HG03045 (cell line): Measurements from ENCODE around the gene ERMP1.
"Not testable (repeated sequence)": the region's sequence is repeated elsewhere in the genome, so short reads cannot be mapped to it uniquely, and the experiment has no call there.

ENCODE experiments used
- ATAC-seq: cut with Tn5 transposase; IDR thresholded peaks from one replicate; pipeline ENCODE4 v1.9.1; 2021; ENCODE audit warnings: mild to moderate bottlenecking, moderate library complexity; ENCODE audit not compliant: unreplicated experiment

The ERMP1 gene, protein sequence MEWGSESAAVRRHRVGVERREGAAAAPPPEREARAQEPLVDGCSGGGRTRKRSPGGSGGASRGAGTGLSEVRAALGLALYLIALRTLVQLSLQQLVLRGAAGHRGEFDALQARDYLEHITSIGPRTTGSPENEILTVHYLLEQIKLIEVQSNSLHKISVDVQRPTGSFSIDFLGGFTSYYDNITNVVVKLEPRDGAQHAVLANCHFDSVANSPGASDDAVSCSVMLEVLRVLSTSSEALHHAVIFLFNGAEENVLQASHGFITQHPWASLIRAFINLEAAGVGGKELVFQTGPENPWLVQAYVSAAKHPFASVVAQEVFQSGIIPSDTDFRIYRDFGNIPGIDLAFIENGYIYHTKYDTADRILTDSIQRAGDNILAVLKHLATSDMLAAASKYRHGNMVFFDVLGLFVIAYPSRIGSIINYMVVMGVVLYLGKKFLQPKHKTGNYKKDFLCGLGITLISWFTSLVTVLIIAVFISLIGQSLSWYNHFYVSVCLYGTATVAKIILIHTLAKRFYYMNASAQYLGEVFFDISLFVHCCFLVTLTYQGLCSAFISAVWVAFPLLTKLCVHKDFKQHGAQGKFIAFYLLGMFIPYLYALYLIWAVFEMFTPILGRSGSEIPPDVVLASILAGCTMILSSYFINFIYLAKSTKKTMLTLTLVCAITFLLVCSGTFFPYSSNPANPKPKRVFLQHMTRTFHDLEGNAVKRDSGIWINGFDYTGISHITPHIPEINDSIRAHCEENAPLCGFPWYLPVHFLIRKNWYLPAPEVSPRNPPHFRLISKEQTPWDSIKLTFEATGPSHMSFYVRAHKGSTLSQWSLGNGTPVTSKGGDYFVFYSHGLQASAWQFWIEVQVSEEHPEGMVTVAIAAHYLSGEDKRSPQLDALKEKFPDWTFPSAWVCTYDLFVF

DNA sequence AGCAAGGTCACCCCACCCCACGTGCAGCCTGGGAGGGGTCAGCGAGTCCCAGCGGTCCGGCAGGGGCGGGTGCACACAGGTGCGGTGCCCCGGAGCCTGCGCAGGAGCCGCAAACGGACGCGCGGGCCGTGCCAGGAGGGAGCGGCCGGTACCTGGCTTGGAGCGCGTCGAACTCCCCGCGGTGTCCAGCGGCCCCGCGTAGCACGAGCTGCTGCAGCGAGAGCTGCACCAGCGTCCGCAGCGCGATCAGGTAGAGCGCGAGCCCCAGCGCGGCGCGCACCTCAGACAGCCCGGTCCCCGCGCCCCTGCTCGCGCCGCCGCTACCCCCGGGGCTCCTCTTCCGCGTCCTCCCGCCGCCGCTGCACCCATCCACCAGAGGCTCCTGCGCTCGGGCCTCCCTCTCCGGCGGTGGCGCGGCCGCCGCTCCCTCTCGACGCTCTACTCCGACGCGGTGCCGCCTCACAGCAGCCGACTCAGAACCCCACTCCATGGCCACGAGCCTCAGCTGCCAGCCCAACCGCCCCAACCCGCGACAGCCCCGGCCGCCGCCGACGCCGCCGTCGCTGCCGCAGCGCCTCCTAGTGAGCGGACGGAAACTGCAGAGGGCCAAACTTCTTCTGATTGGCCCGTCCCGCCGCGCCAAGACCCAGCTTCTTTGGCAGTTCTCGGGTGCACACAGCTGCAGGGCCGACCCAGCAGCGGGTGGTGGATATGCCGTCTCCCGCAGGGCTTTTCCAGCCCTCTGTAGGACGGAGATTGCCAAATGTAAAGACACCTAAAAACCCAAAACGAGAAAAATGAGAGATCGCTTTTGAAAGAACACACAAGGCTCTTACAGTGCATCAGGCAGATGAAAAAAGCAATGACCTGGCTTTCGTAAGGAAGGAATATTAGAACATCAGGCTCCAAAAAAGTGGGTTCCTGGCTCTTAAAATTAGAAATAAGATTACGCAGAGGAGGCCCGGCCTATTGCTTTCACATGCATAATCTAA is at the start of gene ERMP1:
Gene ERMP1 (minus strand): TSS at position 580 of the 992 bp plus-strand sequence. CDS start 90 bp downstream, at position 490.
- ATAC-seq, result peak; percentile 91

- not testable (repeated sequence) for ATAC-seq
These were observed 49.5 kb upstream of the ERMP1 start for GRCh38 chr9:5882244-5883012.

DNA sequence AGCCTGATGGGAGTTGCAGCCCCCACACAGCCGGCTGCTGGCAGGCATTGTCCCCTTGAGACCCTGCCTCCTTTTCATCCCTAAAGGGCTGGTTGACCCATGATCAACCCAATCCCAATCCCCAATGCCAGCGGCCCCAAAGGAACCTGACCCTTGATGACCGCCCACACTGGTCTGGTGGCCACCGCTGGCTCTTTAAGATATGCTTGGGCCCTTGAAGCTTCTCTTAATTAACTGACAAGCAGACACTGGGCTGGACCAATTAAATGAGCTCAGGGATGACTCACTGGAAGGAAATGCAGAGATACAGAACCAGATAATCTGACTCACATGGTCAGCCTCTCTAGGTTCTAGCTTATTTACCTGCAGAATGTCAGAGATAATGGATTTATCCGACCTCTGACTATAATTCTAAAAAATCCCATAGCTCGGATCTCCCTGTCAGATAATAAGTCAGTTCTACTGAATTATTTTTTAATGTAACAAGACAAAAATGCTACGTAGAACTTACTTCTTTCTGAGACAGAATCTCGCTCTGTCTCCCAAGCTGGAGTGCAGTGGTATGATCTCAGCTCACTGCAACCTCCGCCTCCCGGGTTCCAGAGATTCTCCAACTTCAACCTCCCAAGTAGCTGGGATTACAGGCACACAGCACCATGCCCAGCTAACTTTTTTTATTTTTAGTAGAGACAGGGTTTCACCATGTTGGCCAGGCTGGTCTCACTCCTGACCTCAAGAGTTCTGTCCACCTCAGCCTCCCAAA is 46.7 kb upstream of the ERMP1 start:
- no peak for ATAC-seq

DNA sequence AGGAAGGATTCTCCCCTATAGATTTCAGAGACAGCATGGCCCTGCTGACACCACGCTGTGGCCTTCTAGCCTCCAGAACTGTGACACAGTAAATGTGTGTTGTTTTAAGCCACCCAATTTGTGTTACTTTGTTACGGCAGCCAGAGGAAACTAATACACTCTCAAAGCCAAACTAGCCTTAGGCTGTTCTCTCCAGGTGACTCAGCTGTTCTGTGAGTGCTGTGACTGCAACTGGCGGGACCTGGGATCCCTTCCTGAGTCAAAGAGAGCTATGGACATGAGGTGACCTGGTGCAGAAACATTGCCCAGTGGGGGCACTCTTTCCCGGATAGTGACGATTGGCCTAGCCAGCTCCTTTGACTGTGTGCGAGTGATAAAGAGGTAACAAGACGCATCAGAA is 43.8 kb upstream of the ERMP1 start:
- no peak for ATAC-seq

- ATAC-seq, result no peak
These were observed 43.1 kb upstream of the ERMP1 start for GRCh38 chr9:5876026-5876425.

DNA sequence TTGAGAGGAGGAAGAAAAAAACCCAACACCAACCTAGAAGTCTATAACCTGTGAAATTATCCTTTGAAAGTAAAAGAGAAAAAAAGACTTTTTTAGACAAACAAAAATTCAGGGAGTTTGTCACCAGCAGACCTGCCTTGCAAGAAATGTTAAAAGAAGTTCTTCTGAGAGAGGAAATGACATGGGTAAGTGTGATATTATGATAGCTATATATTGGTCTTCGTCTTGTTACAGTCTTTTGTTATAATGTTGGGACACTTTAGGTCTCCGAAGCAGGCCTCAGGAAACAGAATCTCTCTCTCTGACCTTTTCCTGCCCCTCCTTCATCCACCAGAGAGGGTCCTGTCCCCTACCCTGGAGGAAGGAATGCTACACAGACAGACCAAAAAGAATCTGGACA is 41.1 kb upstream of the ERMP1 start:
- no peak for ATAC-seq

DNA sequence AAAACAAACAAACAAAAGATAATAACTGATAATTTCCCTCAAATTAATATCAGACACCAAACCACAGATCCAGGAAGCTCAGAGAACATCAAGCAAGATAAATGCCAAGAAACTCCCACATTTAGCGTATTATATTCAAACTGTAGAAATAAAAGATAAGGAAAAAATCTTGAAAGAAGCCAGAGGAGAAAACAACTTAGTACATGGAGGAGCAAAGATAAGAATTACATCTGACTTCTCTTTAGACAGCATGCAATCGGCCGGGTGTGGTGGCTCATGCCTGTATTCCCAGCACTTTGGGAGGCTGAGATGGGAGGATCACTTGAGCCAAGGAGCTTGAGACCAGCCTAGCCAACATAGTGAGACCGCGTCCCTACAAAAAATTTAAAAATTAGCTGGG is 40.5 kb upstream of the ERMP1 start:
- ATAC-seq, result no peak

- ATAC-seq, result no peak
These were observed 39.6 kb upstream of the ERMP1 start for GRCh38 chr9:5872511-5872910.

- ATAC-seq, result no peak
These were observed 38.9 kb upstream of the ERMP1 start for GRCh38 chr9:5871785-5872184.

DNA sequence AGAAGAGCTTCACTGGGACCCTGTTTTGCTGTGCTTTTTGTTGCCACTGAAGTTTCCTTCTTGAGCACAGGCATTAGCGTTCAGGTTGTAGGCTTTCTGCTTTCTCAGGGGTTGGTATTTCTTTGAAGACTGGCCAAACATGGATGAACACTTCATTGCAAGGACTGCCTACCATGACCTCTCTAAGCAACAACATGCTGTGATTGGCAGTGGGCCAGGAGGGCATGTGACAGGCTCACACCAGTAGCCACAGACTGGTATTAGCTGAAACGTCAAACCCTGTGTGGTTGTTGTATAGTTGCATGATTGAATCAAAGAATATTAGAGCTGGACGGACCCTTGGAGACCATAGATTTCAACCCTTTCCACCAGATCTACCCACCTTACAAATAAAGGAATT is 37.8 kb upstream of the ERMP1 start:
- ATAC-seq, result no peak

GRCh38 chr9:5870020-5870339 is 37.1 kb upstream of the ERMP1 start:
- ATAC-seq, result no peak

GRCh38 chr9:5869315-5870019 is 36.5 kb upstream of the ERMP1 start:
- ATAC-seq, result no peak

DNA sequence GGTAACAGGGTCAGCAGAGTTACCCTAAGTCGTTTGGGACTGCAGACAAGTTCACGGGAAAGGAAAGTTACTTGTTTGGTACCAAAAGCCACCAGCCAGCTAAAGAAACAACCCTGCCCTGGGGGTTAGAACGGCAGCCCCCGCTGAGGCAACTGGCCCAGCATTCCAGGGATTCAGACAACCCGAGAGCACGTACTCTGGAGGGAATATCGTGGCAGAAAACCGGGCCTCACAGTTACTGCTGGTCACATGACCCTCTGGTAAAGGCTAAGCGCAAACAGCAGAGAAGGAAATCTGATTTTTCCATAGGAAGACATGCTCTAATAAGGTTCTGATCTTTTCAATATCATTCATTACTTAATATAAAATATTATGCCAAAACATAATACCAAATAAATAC is 35.3 kb upstream of the ERMP1 start:
- no peak for ATAC-seq

- ATAC-seq, result no peak
These were observed 33.8 kb upstream of the ERMP1 start for GRCh38 chr9:5866685-5867084.

DNA sequence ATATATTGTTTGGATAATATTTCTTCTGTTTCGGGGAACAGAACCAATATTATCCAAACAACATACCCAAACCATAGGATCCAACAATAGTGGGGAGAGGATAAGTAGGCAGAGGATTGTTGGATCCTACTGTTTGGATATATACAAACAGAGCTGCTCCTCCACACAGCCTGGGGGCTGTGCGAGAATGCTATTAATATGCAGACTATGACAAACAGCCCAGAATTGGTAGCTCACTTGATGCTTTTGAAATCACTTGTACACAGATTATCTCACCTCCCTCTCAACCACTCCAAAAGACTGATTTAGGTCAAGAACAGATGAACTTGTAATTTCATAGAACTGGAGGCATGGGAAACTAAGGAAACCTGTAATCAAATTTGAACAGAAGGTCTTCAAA is 33.4 kb upstream of the ERMP1 start:
- ATAC-seq, result no peak

DNA sequence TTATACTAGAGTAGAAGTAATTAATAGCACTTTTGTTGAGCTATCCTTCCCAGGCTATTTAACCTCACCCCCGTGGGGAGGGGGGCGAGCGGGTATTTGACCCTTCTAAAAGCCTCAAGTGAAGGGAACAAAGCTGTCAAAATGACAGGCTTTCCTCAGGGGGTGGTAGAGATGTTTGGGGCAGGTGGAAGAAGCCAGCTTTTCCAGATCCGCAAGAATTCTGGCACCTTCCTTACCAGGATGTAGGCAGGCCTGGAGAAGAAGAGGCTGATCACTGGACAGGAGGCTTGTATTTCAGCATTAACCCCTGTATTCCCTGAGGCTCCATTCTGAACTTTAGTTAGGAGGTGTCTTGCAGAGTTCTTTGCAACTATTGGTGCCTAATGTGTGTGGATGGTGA is 31.5 kb upstream of the ERMP1 start:
- no peak for ATAC-seq

DNA sequence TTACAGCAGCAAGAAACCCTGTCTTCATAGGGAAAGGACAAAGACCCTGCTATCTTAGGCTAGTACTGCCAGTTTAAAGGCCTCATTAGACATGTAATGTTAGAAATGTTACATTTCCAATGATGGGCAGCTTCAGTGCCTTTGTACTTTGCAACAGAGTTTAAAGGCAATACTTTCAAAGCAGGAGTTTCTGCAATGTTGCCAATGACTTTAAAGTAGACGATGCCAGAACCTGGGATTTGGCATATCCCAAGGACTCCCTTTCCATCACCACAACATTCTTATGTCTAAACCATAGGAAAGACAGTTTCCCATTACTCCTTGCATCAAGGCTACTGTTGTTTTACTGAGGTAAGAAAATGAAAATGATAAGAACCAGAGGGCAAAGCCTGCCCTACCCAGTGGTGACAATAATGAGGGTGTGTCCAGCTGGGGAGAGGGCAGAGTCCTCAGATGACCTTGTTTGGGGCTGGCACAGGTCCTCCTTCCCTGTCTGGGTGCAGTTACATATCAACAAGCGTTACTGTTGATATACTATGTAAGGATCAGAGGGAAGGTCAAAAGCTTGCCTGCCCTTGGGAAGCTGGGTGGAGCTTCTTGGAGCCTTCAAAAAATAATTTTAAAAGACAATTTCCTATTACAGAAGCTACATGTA is 30.3 kb upstream of the ERMP1 start:
- ATAC-seq, result no peak

- ATAC-seq, result no peak
These were observed 25.9 kb upstream of the ERMP1 start for GRCh38 chr9:5858833-5859232.
